Activated naive CD8-positive, alpha-beta T cell (primary cell): ENCODE measurements around the gene CD52.

Source experiments
- H3K27ac Mint-ChIP-seq: one replicate; pipeline ENCODE4 v1.8.0; 2021; ENCODE audit warnings: mixed read lengths
- H3K27me3 Mint-ChIP-seq: one replicate; pipeline ENCODE4 v1.8.0; 2021; ENCODE audit warnings: mixed read lengths
- H3K36me3 Mint-ChIP-seq: one replicate; pipeline ENCODE4 v1.8.0; 2021; ENCODE audit warnings: mixed read lengths
- H3K4me1 Mint-ChIP-seq: one replicate; pipeline ENCODE4 v1.8.0; 2021; ENCODE audit warnings: low read depth, mixed read lengths
- H3K4me3 Mint-ChIP-seq: one replicate; pipeline ENCODE4 v1.8.0; 2021; ENCODE audit warnings: mild to moderate bottlenecking, mixed read lengths
- H3K9me3 Mint-ChIP-seq: one replicate; pipeline ENCODE4 v1.8.0; 2021; ENCODE audit warnings: low read depth, mixed read lengths

Gene CD52

GRCh38 chr1:26281091-26281958 lies 36.4 kb upstream of the CD52 start:
- H3K9me3 Mint-ChIP-seq, result peaks cover 2% of the 10 kb centered on the region
- H3K36me3 Mint-ChIP-seq, result peaks cover 21% of the 10 kb centered on the region
- peak overlapping the region; percentile 91 for H3K27ac Mint-ChIP-seq
- peak overlapping the region; percentile 94 for H3K4me3 Mint-ChIP-seq
- no peaks in the 10 kb centered on the region for H3K27me3 Mint-ChIP-seq
- H3K4me1 Mint-ChIP-seq, result peaks cover 87% of the 10 kb centered on the region

- Mint-ChIP-seq H3K27ac (peak overlapping the region; percentile 91), H3K36me3 (peaks cover 18% of the 10 kb centered on the region)
Measured at GRCh38 chr1:26281971-26282370, 35.8 kb upstream of the CD52 start.

GRCh38 chr1:26282401-26282918 lies 35.3 kb upstream of the CD52 start:
- peaks cover 87% of the 10 kb centered on the region for H3K4me1 Mint-ChIP-seq
- H3K9me3 Mint-ChIP-seq, result peaks cover 2% of the 10 kb centered on the region
- no peaks in the 10 kb centered on the region for H3K27me3 Mint-ChIP-seq
- H3K27ac Mint-ChIP-seq, result peak overlapping the region; percentile 100
- peaks cover 17% of the 10 kb centered on the region for H3K36me3 Mint-ChIP-seq
- H3K4me3 Mint-ChIP-seq, result peak overlapping the region; percentile 89

More at GRCh38 chr1:26281971-26282370, 35.8 kb upstream of the CD52 start:
- Mint-ChIP-seq H3K27me3 (no peaks in the 10 kb centered on the region), H3K4me3 (peak overlapping the region; percentile 94), H3K4me1 (peaks cover 87% of the 10 kb centered on the region), H3K9me3 (peaks cover 2% of the 10 kb centered on the region)

GRCh38 chr1:26283279-26283853 lies 34.4 kb upstream of the CD52 start:
- Mint-ChIP-seq H3K27ac (peak overlapping the region; percentile 100), H3K4me1 (peaks cover 87% of the 10 kb centered on the region), H3K4me3 (peak overlapping the region; percentile 89), H3K9me3 (peaks cover 2% of the 10 kb centered on the region), H3K36me3 (peaks cover 17% of the 10 kb centered on the region), H3K27me3 (no peaks in the 10 kb centered on the region)

- Mint-ChIP-seq H3K36me3 (peaks cover 12% of the 10 kb centered on the region), H3K27ac (peak overlapping the region; percentile 100), H3K9me3 (no peaks in the 10 kb centered on the region)
Measured at GRCh38 chr1:26283871-26284596, 33.7 kb upstream of the CD52 start.

GRCh38 chr1:26284597-26285347 lies 33.0 kb upstream of the CD52 start:
- Mint-ChIP-seq H3K27ac (peak overlapping the region; percentile 100), H3K36me3 (peaks cover 12% of the 10 kb centered on the region), H3K4me3 (peak overlapping the region; percentile 89), H3K9me3 (no peaks in the 10 kb centered on the region), H3K4me1 (peaks cover 89% of the 10 kb centered on the region), H3K27me3 (no peaks in the 10 kb centered on the region)

More at GRCh38 chr1:26283871-26284596, 33.7 kb upstream of the CD52 start:
- peak overlapping the region; percentile 89 for H3K4me3 Mint-ChIP-seq
- H3K27me3 Mint-ChIP-seq, result no peaks in the 10 kb centered on the region
- peaks cover 87% of the 10 kb centered on the region for H3K4me1 Mint-ChIP-seq

GRCh38 chr1:26285366-26286063 lies 32.2 kb upstream of the CD52 start:
- peak overlapping the region; percentile 30 for H3K4me3 Mint-ChIP-seq
- H3K27me3 Mint-ChIP-seq, result no peaks in the 10 kb centered on the region
- peaks cover 95% of the 10 kb centered on the region for H3K4me1 Mint-ChIP-seq
- H3K9me3 Mint-ChIP-seq, result no peaks in the 10 kb centered on the region
- H3K27ac Mint-ChIP-seq, result peak overlapping the region; percentile 100
- H3K36me3 Mint-ChIP-seq, result peaks cover 12% of the 10 kb centered on the region

- H3K4me1 Mint-ChIP-seq, result peaks cover 98% of the 10 kb centered on the region
- peak overlapping the region; percentile 100 for H3K27ac Mint-ChIP-seq
- no peaks in the 10 kb centered on the region for H3K9me3 Mint-ChIP-seq
- no peaks in the 10 kb centered on the region for H3K27me3 Mint-ChIP-seq
- peaks cover 11% of the 10 kb centered on the region for H3K36me3 Mint-ChIP-seq
- peak overlapping the region; percentile 30 for H3K4me3 Mint-ChIP-seq
Measured at GRCh38 chr1:26286064-26286416, 31.7 kb upstream of the CD52 start.

- peak overlapping the region; percentile 94 for H3K27ac Mint-ChIP-seq
- H3K4me1 Mint-ChIP-seq, result peaks cover 99% of the 10 kb centered on the region
- peaks cover 4% of the 10 kb centered on the region for H3K36me3 Mint-ChIP-seq
- H3K9me3 Mint-ChIP-seq, result no peaks in the 10 kb centered on the region
- no peaks in the 10 kb centered on the region for H3K27me3 Mint-ChIP-seq
- H3K4me3 Mint-ChIP-seq, result peak overlapping the region; percentile 56
Measured at GRCh38 chr1:26287033-26287711, 30.6 kb upstream of the CD52 start.

- H3K9me3 Mint-ChIP-seq, result no peaks in the 10 kb centered on the region
- peaks cover 4% of the 10 kb centered on the region for H3K36me3 Mint-ChIP-seq
- no peaks in the 10 kb centered on the region for H3K27me3 Mint-ChIP-seq
- peak overlapping the region; percentile 94 for H3K27ac Mint-ChIP-seq
- H3K4me1 Mint-ChIP-seq, result peaks cover 95% of the 10 kb centered on the region
- H3K4me3 Mint-ChIP-seq, result peak overlapping the region; percentile 56
Measured at GRCh38 chr1:26287811-26288210, 29.9 kb upstream of the CD52 start.

- H3K4me1 Mint-ChIP-seq, result peaks cover 92% of the 10 kb centered on the region
- no peaks in the 10 kb centered on the region for H3K27me3 Mint-ChIP-seq
- H3K36me3 Mint-ChIP-seq, result peaks cover 2% of the 10 kb centered on the region
- H3K9me3 Mint-ChIP-seq, result no peaks in the 10 kb centered on the region
- peak overlapping the region; percentile 94 for H3K27ac Mint-ChIP-seq
- H3K4me3 Mint-ChIP-seq, result peak overlapping the region; percentile 56
Measured at GRCh38 chr1:26288311-26288941, 29.3 kb upstream of the CD52 start.

- peak overlapping the region; percentile 94 for H3K27ac Mint-ChIP-seq
- peak overlapping the region; percentile 64 for H3K4me3 Mint-ChIP-seq
- H3K9me3 Mint-ChIP-seq, result no peaks in the 10 kb centered on the region
- H3K27me3 Mint-ChIP-seq, result no peaks in the 10 kb centered on the region
- H3K36me3 Mint-ChIP-seq, result peaks cover 2% of the 10 kb centered on the region
- peaks cover 82% of the 10 kb centered on the region for H3K4me1 Mint-ChIP-seq
Measured at GRCh38 chr1:26289158-26290059, 28.3 kb upstream of the CD52 start.
